NCI-H146 treated with DMSO at 0.1 percent for 48 hours (cell line): ENCODE results near the gene LIPM.

Experiments used
- DNase-seq: peaks from one replicate; lab custom pipeline; 2025; ENCODE audit not compliant: unreplicated experiment; lab: John Stamatoyannopoulos, UW

Gene LIPM

GRCh38 chr10:88802523-88803285, at the start of gene LIPM:
Gene LIPM, plus strand, starts transcription at chr10:88802730. Its CDS starts 167 bp downstream, at chr10:88802897.
- no peak for DNase-seq

DNA sequence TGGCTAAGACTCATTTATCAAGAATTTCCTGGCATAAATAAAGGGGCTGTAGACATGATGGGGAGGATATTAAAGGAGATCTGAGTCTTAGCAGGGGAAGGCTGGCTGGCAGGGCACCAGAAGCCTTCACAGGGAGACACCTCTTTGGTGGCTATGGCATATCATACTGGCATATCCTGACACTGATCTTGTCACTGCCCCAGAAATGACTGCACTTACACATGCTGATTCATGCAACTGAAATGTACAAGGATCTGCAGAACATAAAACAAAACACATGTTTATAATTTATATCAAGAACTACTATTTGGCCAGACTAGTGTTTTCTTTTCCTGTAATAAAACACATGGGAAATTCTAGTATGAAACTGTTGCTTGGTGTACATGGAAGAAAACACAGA, 48.2 kb upstream of the LIPM start:
- no peak for DNase-seq

- no peak for DNase-seq
Observed at GRCh38 chr10:88755753-88756152, 46.8 kb upstream of the LIPM start.

- no peak for DNase-seq
Observed at GRCh38 chr10:88756660-88757059, 45.9 kb upstream of the LIPM start.

DNA sequence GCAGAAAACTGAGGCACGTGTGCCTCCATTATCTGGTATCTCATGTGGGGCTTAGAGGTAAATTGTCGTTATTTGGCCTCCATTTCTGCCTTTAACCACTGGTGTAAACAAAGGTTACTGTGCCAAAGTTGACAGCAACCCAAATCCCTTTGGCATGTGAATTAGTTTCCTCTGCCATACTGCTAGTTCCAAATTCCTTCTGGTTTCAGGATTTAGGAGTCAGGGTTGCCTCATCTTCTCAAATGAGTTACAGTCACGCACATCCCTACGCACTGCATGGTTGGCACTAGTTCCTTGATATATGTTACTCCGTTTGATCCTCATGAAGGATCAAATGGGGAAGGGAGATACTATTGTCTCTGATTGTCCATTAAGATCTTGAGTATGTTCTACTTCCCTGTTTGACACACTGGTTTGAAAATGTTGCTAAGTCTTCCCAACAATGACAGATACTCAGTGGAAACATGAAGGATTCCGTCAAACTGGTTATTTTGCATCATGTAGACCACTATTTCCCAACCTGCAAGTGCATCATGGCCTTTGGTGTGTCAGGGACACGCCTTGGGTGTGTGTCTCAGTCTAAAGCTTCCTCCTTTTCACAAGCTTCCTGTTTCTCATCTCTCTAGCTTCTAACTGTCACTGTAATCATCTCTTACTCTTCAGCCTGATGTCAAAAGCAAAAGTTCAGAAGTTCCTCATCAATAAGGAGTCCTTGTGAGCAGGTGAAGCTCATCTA, 43.0 kb upstream of the LIPM start, which contains the start of gene LIPN:
Gene LIPN, plus strand, starts transcription at position 655 of the 736 bp plus-strand sequence. CDS start 1,386 bp downstream, outside the sequence.
- no peak for DNase-seq

GRCh38 chr10:88762906-88763305, 39.6 kb upstream of the LIPM start:
- DNase-seq, result no peak

GRCh38 chr10:88763441-88763840, 39.1 kb upstream of the LIPM start:
- no peak for DNase-seq

GRCh38 chr10:88764110-88764509, 38.4 kb upstream of the LIPM start:
- DNase-seq, result no peak

- DNase-seq, result no peak
Observed at GRCh38 chr10:88765816-88766215, 36.7 kb upstream of the LIPM start.

DNA sequence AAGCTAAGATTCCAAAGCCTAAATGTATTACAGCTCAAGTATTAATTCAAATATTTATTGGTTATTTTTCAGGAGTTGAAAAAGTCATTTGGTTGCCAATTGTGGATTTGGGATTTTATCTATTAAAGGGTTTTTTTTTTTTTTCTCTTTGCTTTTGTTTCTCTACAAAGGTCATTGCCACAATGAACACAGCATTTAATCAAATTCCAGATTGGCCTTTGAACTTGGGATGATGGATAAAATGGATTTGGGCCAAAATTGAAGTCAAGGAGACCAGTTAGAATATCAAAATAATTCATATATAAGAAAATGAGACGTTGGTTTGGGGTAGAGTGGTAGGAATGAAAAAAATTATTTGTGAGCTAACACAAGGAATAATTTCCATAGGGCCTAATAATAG, 33.1 kb upstream of the LIPM start:
- no peak for DNase-seq

GRCh38 chr10:88781206-88781605, 21.3 kb upstream of the LIPM start:
- DNase-seq, result no peak

GRCh38 chr10:88782222-88782621, 20.3 kb upstream of the LIPM start:
- DNase-seq, result no peak

- DNase-seq, result no peak
Observed at GRCh38 chr10:88783724-88784123, 18.8 kb upstream of the LIPM start.

DNA sequence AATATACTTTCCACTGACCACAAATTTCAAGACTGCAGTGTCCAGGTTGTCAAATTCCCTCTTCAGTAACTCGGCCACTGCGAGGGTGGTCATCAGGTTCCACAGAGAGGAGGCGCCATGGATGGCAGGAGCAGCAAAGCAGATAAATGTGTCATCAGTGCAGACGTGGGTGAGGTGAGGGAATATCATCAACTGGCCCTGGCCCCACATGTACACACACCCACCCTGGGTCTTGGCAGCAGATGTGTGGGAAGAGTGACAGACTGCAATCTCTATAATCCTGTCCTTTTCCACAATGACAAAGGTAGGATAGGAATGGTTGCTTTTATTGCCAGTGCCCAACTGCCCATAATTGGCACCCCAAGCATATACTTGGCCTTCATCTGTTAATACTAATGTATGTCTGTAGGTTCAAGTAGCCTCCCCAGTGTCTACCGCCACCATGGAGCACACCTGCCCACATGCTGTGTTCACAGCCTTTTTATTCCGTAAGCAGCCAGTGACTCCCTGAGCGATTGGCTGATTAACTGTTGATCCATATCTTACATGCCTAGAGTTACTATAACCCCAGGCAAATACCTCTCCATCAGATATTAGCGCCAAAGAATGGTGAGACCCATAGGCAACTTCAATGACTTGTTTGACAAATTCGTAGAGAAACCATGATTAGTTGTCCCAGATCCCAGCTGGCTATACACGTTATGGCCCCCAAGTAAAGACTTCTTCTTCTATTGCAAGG, 16.3 kb upstream of the LIPM start:
- no peak for DNase-seq

GRCh38 chr10:88787463-88787862, 15.1 kb upstream of the LIPM start:
- DNase-seq, result no peak

DNA sequence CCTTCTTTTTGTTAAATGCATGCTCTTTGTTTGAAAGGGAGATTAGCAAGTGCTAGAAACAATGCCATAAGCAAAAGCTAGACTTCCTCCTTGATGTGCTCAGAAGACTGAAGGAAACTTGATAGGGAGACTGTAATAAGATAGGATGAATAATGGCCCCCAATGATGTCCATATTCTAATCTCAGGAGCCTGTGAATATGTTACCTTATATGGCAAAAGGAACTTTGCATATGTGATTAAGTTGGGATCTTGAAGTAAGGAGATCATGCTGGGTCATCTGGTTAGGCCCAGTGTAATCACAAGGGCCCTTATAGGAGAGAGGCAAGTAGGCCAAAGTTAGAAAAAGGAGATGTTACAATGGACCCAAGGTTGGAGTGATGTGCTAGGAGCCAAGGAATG, 13.6 kb upstream of the LIPM start:
- DNase-seq, result no peak

- peak; percentile 21 for DNase-seq
Observed at GRCh38 chr10:88791924-88792323, 10.6 kb upstream of the LIPM start.

GRCh38 chr10:88792661-88793060, 9.9 kb upstream of the LIPM start:
- no peak for DNase-seq

GRCh38 chr10:88793712-88794299, 8.7 kb upstream of the LIPM start:
- DNase-seq, result no peak

DNA sequence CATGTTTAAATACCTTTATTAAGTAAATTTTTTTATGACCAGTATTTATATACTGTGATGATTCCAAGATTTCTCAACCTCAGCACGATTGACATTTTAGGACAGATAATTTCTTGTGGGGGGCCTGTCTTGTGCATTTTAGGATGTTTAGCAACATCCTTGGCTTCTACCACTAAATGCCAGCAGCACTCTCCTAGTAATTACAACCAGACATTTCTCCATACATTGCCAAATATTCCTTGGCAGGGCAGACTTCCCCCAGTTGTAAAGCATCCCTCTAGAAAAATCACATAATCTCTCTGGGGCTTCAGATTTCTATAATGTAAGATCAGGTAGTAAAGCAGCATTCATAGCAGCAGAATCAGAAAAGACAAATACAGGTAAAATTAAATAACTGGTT, 7.8 kb upstream of the LIPM start:
- no peak for DNase-seq
